MM.1S (cell line): ENCODE data around the gene LFNG.
A peak's percentile ranks its signal among the peaks of the same experiment; 100 is the strongest.

Experiments used
- DNase-seq: peaks from one replicate; pipeline ENCODE4 v3.0.0-alpha.2; 2015
- H2AFZ ChIP-seq: fragments of 300-600 bp; sonication (generic); 2 replicates; pipeline ENCODE4 v1.6.0; 2016; ENCODE audit warnings: antibody characterized with exemption, low read length
- H3F3A ChIP-seq: fragments of 300-600 bp; sonication (generic); 2 replicates; pipeline ENCODE4 v1.6.1; 2016; ENCODE audit warnings: mild to moderate bottlenecking, antibody characterized with exemption, low read length, moderate library complexity, mixed read lengths; ENCODE audit not compliant: insufficient read depth
- H3K27ac ChIP-seq: fragments of 300-600 bp; sonication (generic); 2 replicates; pipeline ENCODE4 v1.5.1; 2016; ENCODE audit warnings: mild to moderate bottlenecking, low read length
- H3K27me3 ChIP-seq: fragments of 300-600 bp; sonication (generic); replicated peaks from 2 replicates; pipeline ENCODE4 v1.6.0; 2016; ENCODE audit warnings: low read length; ENCODE audit not compliant: insufficient read depth
- H3K36me3 ChIP-seq: fragments of 300-600 bp; sonication (generic); replicated peaks from 2 replicates; pipeline ENCODE4 v1.6.1; 2016; ENCODE audit warnings: mild to moderate bottlenecking, low read length, mixed read lengths; ENCODE audit not compliant: insufficient read depth
- H3K4me1 ChIP-seq: fragments of 300-600 bp; sonication (generic); 2 replicates; pipeline ENCODE4 v1.6.1; 2016; ENCODE audit warnings: low read length, mixed read lengths
- H3K4me2 ChIP-seq: fragments of 300-600 bp; sonication (generic); 2 replicates; pipeline ENCODE4 v1.6.0; 2016; ENCODE audit warnings: low read depth, low read length
- H3K4me3 ChIP-seq: fragments of 300-600 bp; sonication (generic); 2 replicates; pipeline ENCODE4 v1.5.1; 2016; ENCODE audit warnings: low read length, mixed read lengths
- H3K79me2 ChIP-seq: fragments of 300-600 bp; sonication (generic); 2 replicates; pipeline ENCODE4 v1.6.1; 2016; ENCODE audit warnings: mixed run types, low read length, mixed read lengths
- H3K9ac ChIP-seq: fragments of 300-600 bp; sonication (generic); 2 replicates; pipeline ENCODE4 v1.6.1; 2016; ENCODE audit warnings: low read length, mixed read lengths
- H3K9me2 ChIP-seq: fragments of 300-600 bp; sonication (generic); replicated peaks from 2 replicates; pipeline ENCODE4 v1.6.1; 2016; ENCODE audit warnings: mild to moderate bottlenecking, low read length, mixed read lengths; ENCODE audit not compliant: insufficient read depth
- H3K9me3 ChIP-seq: fragments of 300-600 bp; sonication (generic); replicated peaks from 2 replicates; pipeline ENCODE4 v1.6.1; 2016; ENCODE audit warnings: mild to moderate bottlenecking, low read length, mixed read lengths; ENCODE audit not compliant: insufficient read depth
- H4K20me1 ChIP-seq: fragments of 300-600 bp; sonication (generic); 2 replicates; pipeline ENCODE4 v1.6.1; 2016; ENCODE audit warnings: mild to moderate bottlenecking, low read length, moderate library complexity, mixed read lengths; ENCODE audit not compliant: insufficient read depth
- EZH2 ChIP-seq: fragments of 300-600 bp; sonication (generic); optimal IDR thresholded peaks from 2 replicates; pipeline ENCODE3; 2017; ENCODE audit warnings: low read depth, mild to moderate bottlenecking, antibody characterized with exemption, low read length, mixed read lengths
- EZH2phosphoT487 ChIP-seq: fragments of 300-600 bp; sonication (generic); IDR thresholded peaks from 2 replicates; pipeline ENCODE4 v1.6.1; 2018; ENCODE audit warnings: antibody characterized with exemption, low read length
- TF ChIP-seq, protein P1 (sequence below): fragments of 300-600 bp; sonication (generic); IDR thresholded peaks from 2 replicates; pipeline ENCODE4 v1.5.1; 2016; ENCODE audit warnings: antibody characterized with exemption, low read length, mixed read lengths

Gene LFNG

DNA sequence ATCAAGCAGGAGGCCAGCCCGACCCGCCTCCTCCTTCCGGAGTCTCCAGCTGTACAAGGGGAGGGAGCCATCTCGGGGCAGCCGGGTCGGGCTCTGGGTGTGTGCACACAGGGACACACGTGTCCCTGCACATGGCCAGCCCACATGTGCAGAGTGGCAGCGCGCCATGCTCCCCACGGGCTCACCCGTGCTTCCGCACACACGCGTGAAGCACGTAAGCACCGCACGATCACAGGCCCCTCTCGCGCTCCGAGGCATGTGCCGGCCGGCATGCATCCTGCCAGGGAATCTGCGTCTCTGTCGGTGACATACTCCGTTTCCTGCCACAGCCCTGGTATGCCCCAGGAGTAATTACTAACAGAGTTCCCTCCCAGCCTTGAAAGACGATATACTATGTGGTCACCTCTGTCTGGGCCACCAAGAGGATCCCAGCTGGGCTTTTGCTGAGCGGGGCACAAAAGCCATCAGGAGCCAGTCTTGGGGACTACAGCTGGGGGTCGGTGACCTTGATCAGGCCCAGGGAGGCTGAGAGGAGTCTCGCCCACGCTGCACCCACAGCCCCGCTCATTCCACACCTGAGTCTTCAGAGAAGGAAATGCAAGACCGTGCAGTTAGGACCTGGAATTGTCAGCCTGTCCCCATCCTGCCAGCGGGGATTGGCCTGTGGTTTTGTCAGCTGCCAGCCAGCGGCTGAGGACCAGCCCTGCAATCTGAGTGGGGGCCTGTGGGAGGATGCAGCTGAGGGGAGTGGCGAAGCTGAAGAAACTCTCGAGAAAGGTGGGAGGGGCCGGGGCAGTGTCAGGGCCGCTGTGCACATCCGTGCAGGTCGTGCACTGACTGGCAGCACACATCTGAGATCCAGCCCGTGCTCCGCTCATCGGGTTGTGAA lies 11.0 kb upstream of the LFNG start:
- Histone ChIP-seq H3K9me3 (no peaks in the 10 kb centered on the region), H3K36me3 (no peaks in the 10 kb centered on the region), H3K4me2 (peak overlapping the region; percentile 64), H3F3A (peaks cover 5% of the 10 kb centered on the region; the same call in 1 of the 2 replicates), H3K9me2 (no peaks in the 10 kb centered on the region), H3K4me1 (peaks cover 24% of the 10 kb centered on the region), H3K4me3 (peak overlapping the region; percentile 19; the same call in 1 of the 2 replicates), H2AFZ (0 out of 2 replicates have a peak overlapping the region, but pooled peaks have one; percentile 42), H3K27ac (no peak overlapping the region), H3K27me3 (peaks cover 46% of the 10 kb centered on the region), H3K9ac (no peak overlapping the region), H3K79me2 (no peaks in the 10 kb centered on the region), H4K20me1 (no peaks in the 10 kb centered on the region)
- TF ChIP-seq EZH2 (no peak), EZH2phosphoT487 (no peak)
- TF ChIP-seq, protein P1, sequence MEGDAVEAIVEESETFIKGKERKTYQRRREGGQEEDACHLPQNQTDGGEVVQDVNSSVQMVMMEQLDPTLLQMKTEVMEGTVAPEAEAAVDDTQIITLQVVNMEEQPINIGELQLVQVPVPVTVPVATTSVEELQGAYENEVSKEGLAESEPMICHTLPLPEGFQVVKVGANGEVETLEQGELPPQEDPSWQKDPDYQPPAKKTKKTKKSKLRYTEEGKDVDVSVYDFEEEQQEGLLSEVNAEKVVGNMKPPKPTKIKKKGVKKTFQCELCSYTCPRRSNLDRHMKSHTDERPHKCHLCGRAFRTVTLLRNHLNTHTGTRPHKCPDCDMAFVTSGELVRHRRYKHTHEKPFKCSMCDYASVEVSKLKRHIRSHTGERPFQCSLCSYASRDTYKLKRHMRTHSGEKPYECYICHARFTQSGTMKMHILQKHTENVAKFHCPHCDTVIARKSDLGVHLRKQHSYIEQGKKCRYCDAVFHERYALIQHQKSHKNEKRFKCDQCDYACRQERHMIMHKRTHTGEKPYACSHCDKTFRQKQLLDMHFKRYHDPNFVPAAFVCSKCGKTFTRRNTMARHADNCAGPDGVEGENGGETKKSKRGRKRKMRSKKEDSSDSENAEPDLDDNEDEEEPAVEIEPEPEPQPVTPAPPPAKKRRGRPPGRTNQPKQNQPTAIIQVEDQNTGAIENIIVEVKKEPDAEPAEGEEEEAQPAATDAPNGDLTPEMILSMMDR = no peak
- DNase-seq = peak; percentile 65

- Histone ChIP-seq H4K20me1 (no peaks in the 10 kb centered on the region), H3K4me1 (peaks cover 24% of the 10 kb centered on the region), H3F3A (peaks cover 5% of the 10 kb centered on the region; the same call in 1 of the 2 replicates), H3K4me2 (peak overlapping the region; percentile 64), H3K36me3 (no peaks in the 10 kb centered on the region), H3K9me2 (no peaks in the 10 kb centered on the region), H3K79me2 (no peaks in the 10 kb centered on the region), H2AFZ (0 out of 2 replicates have a peak overlapping the region, but pooled peaks have one; percentile 42), H3K9ac (no peak overlapping the region), H3K9me3 (no peaks in the 10 kb centered on the region), H3K27ac (no peak overlapping the region), H3K4me3 (peak overlapping the region; percentile 19; the same call in 1 of the 2 replicates), H3K27me3 (peaks cover 38% of the 10 kb centered on the region)
- TF ChIP-seq EZH2phosphoT487 = no peak
- TF ChIP-seq, protein P1 = no peak
- no peak for TF ChIP-seq EZH2
- DNase-seq = no peak
Measured at GRCh38 chr7:2509298-2509906, 10.2 kb upstream of the LFNG start.

GRCh38 chr7:2510130-2510776 lies 9.3 kb upstream of the LFNG start:
- no peak for DNase-seq
- H3K36me3 ChIP-seq = no peaks in the 10 kb centered on the region
- TF ChIP-seq EZH2 = no peak
- TF ChIP-seq, protein P1 = no peak
- peaks cover 24% of the 10 kb centered on the region for H3K4me1 ChIP-seq
- H3K27me3 ChIP-seq = peaks cover 31% of the 10 kb centered on the region
- H3K79me2 ChIP-seq = no peaks in the 10 kb centered on the region
- no peaks in the 10 kb centered on the region for H4K20me1 ChIP-seq
- H3F3A ChIP-seq = peaks cover 5% of the 10 kb centered on the region; the same call in 1 of the 2 replicates
- no peaks in the 10 kb centered on the region for H3K9me2 ChIP-seq
- no peak overlapping the region for H3K4me2 ChIP-seq
- H3K9me3 ChIP-seq = no peaks in the 10 kb centered on the region
- H3K9ac ChIP-seq = no peak overlapping the region
- H3K4me3 ChIP-seq = no peak overlapping the region
- no peak overlapping the region for H2AFZ ChIP-seq
- no peak overlapping the region for H3K27ac ChIP-seq
